ENCODE data around the gene SLC14A1.

The SLC14A1 gene

DNA sequence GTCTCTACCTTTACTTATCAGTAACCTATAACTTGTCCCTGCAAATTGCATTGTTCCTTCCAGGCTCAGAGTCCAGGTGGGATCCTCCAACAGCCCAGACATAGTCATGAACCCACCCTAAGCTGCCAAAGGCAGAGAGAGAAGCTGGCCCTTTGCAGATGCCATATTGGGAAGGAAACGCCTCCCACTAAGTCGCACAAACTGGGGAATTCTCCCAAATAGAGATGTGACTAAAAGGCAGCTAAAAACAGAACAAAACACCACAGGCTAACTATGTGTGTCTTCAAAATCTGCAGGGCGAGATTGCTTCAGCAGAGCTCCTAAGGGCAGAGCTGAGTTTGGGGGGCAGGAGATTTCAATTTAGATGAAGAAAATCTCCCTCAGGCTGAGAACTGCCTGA, 63.0 kb downstream of the SLC14A1 start:
- no peak overlapping the region for H3K4me3 ChIP-seq (ENCODE audit: low read depth, low read length)
- no peak for DNase-seq (ENCODE audit: low read depth)

DNA sequence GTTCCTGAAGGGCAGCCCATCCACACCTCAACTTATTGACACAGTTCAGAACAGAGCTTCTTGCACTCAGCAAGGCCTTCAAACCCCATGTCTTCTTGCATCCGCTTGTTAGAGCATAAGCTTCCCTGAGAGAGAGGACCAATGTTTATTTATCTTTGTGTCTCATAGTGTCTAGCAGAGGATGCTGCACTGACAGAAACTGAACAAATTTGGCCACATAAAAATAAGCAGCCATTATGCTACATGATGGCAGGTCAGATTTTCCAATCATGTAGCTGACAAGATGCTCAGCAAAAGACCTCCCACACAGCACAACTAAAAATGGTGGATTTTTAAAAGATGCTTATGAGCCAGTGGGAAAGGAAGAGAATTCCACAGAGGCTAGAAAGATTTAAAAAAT, 63.4 kb downstream of the SLC14A1 start:
- no peak for DNase-seq (ENCODE audit: low read depth)
- no peak overlapping the region for H3K4me3 ChIP-seq (ENCODE audit: low read depth, low read length)

DNA sequence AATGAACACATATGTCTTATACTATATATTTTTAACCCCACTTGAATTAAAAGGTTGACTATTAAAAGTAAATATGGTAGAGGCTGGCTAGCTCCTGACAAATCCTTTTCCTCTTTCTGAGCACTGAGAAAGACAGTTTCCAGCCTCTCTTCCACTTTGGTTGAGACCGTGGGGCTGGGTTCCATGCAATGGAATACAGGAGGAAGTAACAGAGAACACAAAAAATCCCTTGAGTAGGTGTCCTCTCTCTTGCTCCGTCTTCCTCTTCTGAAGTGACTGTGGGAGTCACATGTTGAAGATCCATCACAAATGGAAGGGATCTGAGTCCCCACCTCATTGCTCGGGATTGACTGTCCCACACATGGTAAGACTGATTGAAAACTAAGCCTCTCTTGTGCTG, 64.9 kb downstream of the SLC14A1 start:
- no peak for DNase-seq (ENCODE audit: low read depth)
- no peak overlapping the region for H3K4me3 ChIP-seq (ENCODE audit: low read depth, low read length)

DNA sequence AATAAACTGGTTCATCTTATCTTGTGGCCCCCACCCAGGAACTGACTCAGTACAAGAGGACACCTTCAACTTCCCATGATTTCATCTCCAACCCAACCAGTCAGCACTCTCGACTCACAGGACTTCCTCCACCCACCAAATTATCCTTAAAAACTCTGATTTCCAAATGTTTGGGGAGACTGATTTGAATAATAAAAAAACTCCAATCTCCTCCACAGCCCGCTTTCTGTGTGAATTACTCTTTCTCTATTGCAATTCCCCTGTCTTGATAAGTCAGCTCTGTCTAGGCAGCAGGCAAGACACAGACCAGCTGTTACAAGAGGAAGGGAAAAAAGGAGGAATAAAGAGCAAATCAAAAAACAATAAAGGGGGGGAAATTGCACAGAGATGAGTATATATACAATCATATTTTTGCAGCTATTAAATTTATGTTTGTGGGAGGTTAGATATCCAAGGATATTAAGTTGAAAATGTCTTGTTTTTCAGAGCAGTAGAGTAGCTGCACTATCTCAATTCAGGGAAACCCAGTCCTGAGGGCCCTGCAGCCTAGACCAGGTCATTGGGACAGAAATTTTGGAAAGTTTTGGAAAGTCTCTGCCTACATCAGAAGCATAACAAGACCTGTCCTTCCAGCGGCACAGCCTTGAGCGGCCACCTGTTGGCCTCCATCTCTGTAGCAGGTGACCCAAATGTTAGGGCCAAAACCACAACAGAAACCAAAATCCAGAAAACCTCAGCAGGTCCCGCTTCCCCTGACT, 68.7 kb downstream of the SLC14A1 start:
- no peak for DNase-seq (ENCODE audit: low read depth)
- H3K4me3 ChIP-seq (ENCODE audit: low read depth, low read length): no peak overlapping the region

DNA sequence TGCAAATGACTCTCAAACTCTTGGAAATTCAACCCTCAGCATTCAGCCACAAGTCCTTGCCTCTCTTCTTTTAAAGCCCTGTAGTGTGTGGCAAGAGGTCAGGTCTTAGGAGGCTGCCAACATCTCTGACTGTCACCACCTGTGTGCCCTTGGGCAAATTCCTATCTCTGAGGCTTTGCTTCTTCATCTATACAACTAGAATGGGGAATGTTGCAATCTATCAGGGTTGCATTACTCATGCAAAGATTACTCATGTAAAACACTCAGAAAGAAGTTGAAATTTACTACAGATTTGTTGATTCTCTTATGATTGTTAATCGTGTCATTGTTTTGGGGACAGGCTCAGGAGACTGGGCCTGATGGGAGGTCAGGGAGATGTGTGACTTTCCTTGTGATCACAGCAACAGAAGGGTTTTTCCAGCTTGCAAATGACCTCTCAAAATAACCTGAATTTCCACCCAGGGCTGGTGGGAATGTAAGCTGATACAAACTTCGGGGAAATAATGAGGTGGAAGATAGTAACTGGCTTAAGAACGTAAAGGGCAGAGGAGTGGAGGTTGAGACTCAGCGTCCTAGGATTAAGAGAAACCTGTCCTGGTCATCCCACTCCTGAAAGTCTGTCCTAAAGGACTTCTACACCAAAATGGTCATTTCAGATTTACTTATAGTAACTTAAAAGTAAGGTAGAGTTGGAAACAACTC, 69.4 kb downstream of the SLC14A1 start:
- H3K4me3 ChIP-seq (ENCODE audit: low read depth, low read length): no peak overlapping the region
- peak; percentile 80 for DNase-seq (ENCODE audit: low read depth)

DNA sequence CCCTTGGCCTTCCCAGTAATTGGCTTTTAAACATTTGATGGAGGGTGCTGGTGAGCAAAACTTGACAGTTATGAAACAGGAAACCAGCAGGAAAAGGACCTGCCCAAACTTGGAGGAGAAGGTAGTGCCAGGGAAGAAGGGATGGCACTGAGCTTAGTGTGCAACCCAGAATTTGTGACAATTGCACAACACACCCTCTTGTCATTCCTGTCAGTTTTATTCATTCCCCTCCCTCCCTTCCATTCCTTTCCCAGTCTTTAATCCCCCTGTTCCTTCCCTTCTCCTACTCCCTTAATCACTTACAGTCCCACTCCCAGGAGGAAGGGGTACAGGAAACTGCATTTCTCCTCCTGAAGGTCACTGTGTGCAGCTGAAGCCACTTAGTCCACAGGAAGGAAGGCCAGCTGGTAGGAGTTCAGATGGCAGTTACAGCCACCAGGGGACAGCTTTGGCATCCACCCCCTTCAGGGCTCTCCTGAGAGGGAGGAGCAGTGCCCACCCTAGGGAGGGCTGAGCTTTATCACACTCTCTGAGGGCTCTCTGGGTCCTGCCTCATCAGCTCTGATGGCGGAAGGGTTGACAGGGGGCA, 77.5 kb downstream of the SLC14A1 start:
- no peak overlapping the region for H3K4me3 ChIP-seq (ENCODE audit: low read depth, low read length)

More for the DNA sequence above, 77.5 kb downstream of the SLC14A1 start:
- DNase-seq (ENCODE audit: low read depth): no peak

All from skeletal muscle cell (primary cell).